HFFc6 (cell line): Measurements from ENCODE around the gene HDAC10. TPM values are rescaled to one million over a fixed set of nuclear protein-coding genes. Genes with fewer than 3 reads are reported as not detected.

ENCODE experiments used
- DNase-seq: peaks from one replicate; pipeline ENCODE4 v3.0.0-alpha.2; 2018
- H3K27ac Mint-ChIP-seq: 2 replicates; pipeline ENCODE4 v1.8.0; 2020; ENCODE audit warnings: mild to moderate bottlenecking, mixed read lengths
- H3K27me3 Mint-ChIP-seq: 2 replicates; pipeline ENCODE4 v1.8.0; 2021; ENCODE audit warnings: mild to moderate bottlenecking, moderate library complexity, mixed read lengths; ENCODE audit not compliant: insufficient read depth
- H3K36me3 Mint-ChIP-seq: 2 replicates; pipeline ENCODE4 v1.8.0; 2021; ENCODE audit warnings: low read depth, mixed read lengths
- H3K4me1 Mint-ChIP-seq: 2 replicates; pipeline ENCODE4 v1.8.0; 2020; ENCODE audit warnings: low read depth, mixed read lengths
- H3K4me3 Mint-ChIP-seq: 2 replicates; pipeline ENCODE4 v1.8.0; 2020; ENCODE audit warnings: mild to moderate bottlenecking, moderate library complexity, mixed read lengths
- H3K9me3 Mint-ChIP-seq: 2 replicates; pipeline ENCODE4 v1.8.0; 2020; ENCODE audit warnings: mild to moderate bottlenecking, mixed read lengths
- CTCF ChIP-seq: fragments of 200-600 bp; sonication (generic); IDR thresholded peaks from 2 replicates; pipeline ENCODE4 v1.5.0; 2021; ENCODE audit warnings: antibody characterized with exemption, mild to moderate bottlenecking
- total RNA-seq, 6 experiments: library from RNA; stranded (reverse); fragmentation: NEBNext Ultra II Directional; extraction: Animal tissue kit (Norgen Biotek cat#: 25700); gene quantifications; 2 replicates in 1 of 6; 3 replicates in 5 of 6; pipeline ENCODE4 v1.2.3, GENCODE V29; 2021

The HDAC10 gene
- total RNA-seq, 6 experiments from 2014 or later: 24.2 to 30.9 (median 28.9) TPM

GRCh38 chr22:50257451-50258360 is 6.6 kb upstream of the HDAC10 start:
- H3K36me3 Mint-ChIP-seq: no peaks in the 10 kb centered on the region
- H3K9me3 Mint-ChIP-seq: no peaks in the 10 kb centered on the region
- H3K27me3 Mint-ChIP-seq: peaks cover 2% of the 10 kb centered on the region
- H3K4me1 Mint-ChIP-seq: peaks cover 7% of the 10 kb centered on the region
- H3K27ac Mint-ChIP-seq: no peak overlapping the region
- DNase-seq: no peak
- no peak overlapping the region for H3K4me3 Mint-ChIP-seq
- TF ChIP-seq CTCF: no peak

- Mint-ChIP-seq H3K4me3 (no peak overlapping the region), H3K27me3 (peaks cover 2% of the 10 kb centered on the region), H3K9me3 (no peaks in the 10 kb centered on the region), H3K4me1 (peaks cover under 1% of the 10 kb centered on the region), H3K36me3 (no peaks in the 10 kb centered on the region), H3K27ac (no peak overlapping the region)
- DNase-seq: no peak
- TF ChIP-seq CTCF: no peak
Measured at GRCh38 chr22:50257041-50257440, 6.0 kb upstream of the HDAC10 start.

GRCh38 chr22:50256258-50256862 is 5.3 kb upstream of the HDAC10 start:
- no peak for DNase-seq
- Mint-ChIP-seq H3K27ac (no peak overlapping the region), H3K9me3 (no peaks in the 10 kb centered on the region), H3K27me3 (peaks cover 2% of the 10 kb centered on the region), H3K4me3 (no peak overlapping the region), H3K4me1 (no peaks in the 10 kb centered on the region; the same call in 1 of the 2 replicates), H3K36me3 (no peaks in the 10 kb centered on the region)
- TF ChIP-seq CTCF: no peak

GRCh38 chr22:50255607-50256006 is 4.5 kb upstream of the HDAC10 start:
- Mint-ChIP-seq H3K9me3 (no peaks in the 10 kb centered on the region), H3K27me3 (peaks cover 2% of the 10 kb centered on the region), H3K36me3 (no peaks in the 10 kb centered on the region), H3K27ac (no peak overlapping the region), H3K4me3 (no peak overlapping the region), H3K4me1 (no peaks in the 10 kb centered on the region; the same call in 1 of the 2 replicates)
- DNase-seq: no peak
- no peak for TF ChIP-seq CTCF

- Mint-ChIP-seq H3K4me1 (peaks cover 4% of the 10 kb centered on the region), H3K36me3 (no peaks in the 10 kb centered on the region), H3K27me3 (peaks cover 2% of the 10 kb centered on the region), H3K9me3 (no peaks in the 10 kb centered on the region), H3K27ac (no peak overlapping the region), H3K4me3 (no peak overlapping the region)
- no peak for DNase-seq
- TF ChIP-seq CTCF: no peak
Measured at GRCh38 chr22:50255099-50255498, 4.0 kb upstream of the HDAC10 start.
